Left lung (tissue), 14 donors: ENCODE results near the gene KLHL35. TPM values are rescaled to one million over a fixed set of nuclear protein-coding genes. Genes with fewer than 3 reads are reported as not detected.
A peak's percentile ranks its signal among the peaks of the same experiment; 100 is the strongest.

Experiments
- ATAC-seq: fragments of 200-7000 bp; cut with Tn5 transposase; one replicate; pipeline ENCODE4 v1.9.1; 2020; ENCODE audit warnings: moderate library complexity
- DNase-seq, 4 donors: peaks; one replicate each; pipeline ENCODE4 v3.0.0-alpha.2; 2013 to 2020
- H3K27ac ChIP-seq, 2 donors: fragments of 200-600 bp; sonication (generic) in 1 of 2; one replicate each; pipeline versions ENCODE4 v1.5.0 to v1.8.0; 2020 to 2021
- H3K27me3 ChIP-seq, 2 donors: fragments of 200-600 bp; sonication (generic) in 1 of 2; one replicate each; pipeline versions ENCODE4 v1.5.0 to v1.8.0; 2020 to 2021
- H3K36me3 ChIP-seq, 2 donors: fragments of 200-600 bp; sonication (generic) in 1 of 2; one replicate each; pipeline versions ENCODE4 v1.5.0 to v1.8.0; 2020 to 2021
- H3K4me1 ChIP-seq, 2 donors: fragments of 200-600 bp; one replicate each; pipeline ENCODE4 v1.8.0; 2021
- H3K4me3 ChIP-seq, 2 donors: fragments of 200-600 bp; sonication (generic) in 1 of 2; one replicate each; pipeline versions ENCODE4 v1.5.0 to v1.8.0; 2020 to 2021; ENCODE audit warnings: mild to moderate bottlenecking in 1 of 2
- H3K9me3 ChIP-seq, 2 donors: fragments of 200-600 bp; sonication (generic) in 1 of 2; one replicate each; pipeline versions ENCODE4 v1.5.0 to v1.8.0; 2020 to 2021
- CTCF ChIP-seq, 2 donors: fragments of 200-600 bp; sonication (generic) in 1 of 2; IDR thresholded peaks; one replicate each; pipeline versions ENCODE4 v1.5.0 to v1.8.0; 2021; ENCODE audit warnings: antibody characterized with exemption in 2 of 2
- intact Hi-C, 2 donors: fragments of 100-400 bp; cut with DNase I; formaldehyde crosslinking; loops; one replicate each; pipeline versions ENCODE4 v1.11.2 to v1.14.2; 2022
- long read RNA-seq, 12 donors: library from polyadenylated mRNA in 2 of 12; unstranded in 2 of 12; transcript quantifications; one replicate each; pipeline ENCODE4 v2.0.0 and lab custom pipeline, GENCODE V29; 2019 to 2026
- polyA plus RNA-seq, 6 donors: library from polyadenylated mRNA; unstranded; fragments of 120-200 nt; gene quantifications; one replicate each; pipeline ENCODE4 v1.2.1, GENCODE V29; 2013; ENCODE audit not compliant: insufficient read length in 6 of 6
- total RNA-seq, 2 donors: library from RNA; stranded (reverse); fragmentation: NEBNext Ultra II Directional; extraction: Animal tissue kit (Norgen Biotek cat#: 25700); gene quantifications; one replicate each; pipeline ENCODE4 v1.2.1, GENCODE V29; 2021
- donor health status: DM: no; HTN: yes; CAD: no.
- donor health status: DM: no; HTN: no; CAD: no.

Gene KLHL35
- total RNA-seq (1 to 10 TPM; 1.4 to 2.1 TPM), polyA plus RNA-seq (1 to 10 TPM; 1.1 to 2.0 (median 1.2) TPM)
- long read RNA-seq, donor 1: 0 reads
- long read RNA-seq, donor 2: 0 reads
- long read RNA-seq, donor 3, partial matches to known transcripts: 0 of 1 reads
- long read RNA-seq, donor 3, other reads (novel, unspliced or antisense): 0 of 1 reads
- long read RNA-seq, donor 4, transcript KLHL35-201 (6 exons, 1,500 nt): major isoform, 5 of 6 reads
- long read RNA-seq, donor 4, partial matches to known transcripts: 0 of 6 reads
- long read RNA-seq, donor 4, other reads (novel, unspliced or antisense): 1 of 6 reads
- long read RNA-seq, donor 5, partial matches to known transcripts: 0 of 2 reads
- long read RNA-seq, donor 5, other reads (novel, unspliced or antisense): 0 of 2 reads
- long read RNA-seq, donor 6: 0 reads
- long read RNA-seq, donor 7, partial matches to known transcripts: 0 of 1 reads
- long read RNA-seq, donor 7, other reads (novel, unspliced or antisense): 0 of 1 reads
- long read RNA-seq, donor 8: 0 reads
- long read RNA-seq, donor 9: 0 reads
- long read RNA-seq, donor 10, transcript KLHL35-201 (6 exons, 1,500 nt): major isoform, 6 of 7 reads
- long read RNA-seq, donor 10, partial matches to known transcripts: 1 of 7 reads
- long read RNA-seq, donor 10, other reads (novel, unspliced or antisense): 0 of 7 reads
- long read RNA-seq, donor 11, transcript KLHL35-201 (6 exons, 1,500 nt): major isoform, 6 of 12 reads
- long read RNA-seq, donor 11, transcript KLHL35-205 (1 exons, 2,497 nt): major isoform, 6 of 12 reads
- long read RNA-seq, donor 11, partial matches to known transcripts: 0 of 12 reads
- long read RNA-seq, donor 11, other reads (novel, unspliced or antisense): 0 of 12 reads
- long read RNA-seq, donor 12, partial matches to known transcripts: 0 of 1 reads
- long read RNA-seq, donor 12, other reads (novel, unspliced or antisense): 0 of 1 reads

GRCh38 chr11:75432911-75433321 is at the start of gene KLHL35:
Gene KLHL35, minus strand, starts transcription at chr11:75433203. Its CDS starts 2,574 bp downstream, at chr11:75430629.
- H3K36me3 ChIP-seq: peaks cover 0 to 7% of the 10 kb centered on the region in 2 donors
- DNase-seq (peak in 1 of 4 donors; percentile 62), ATAC-seq (no peak)
- H3K27ac ChIP-seq: no peak within 1 kb of the TSS
- peaks cover 11 to 56% of the 10 kb centered on the region in 2 donors for H3K27me3 ChIP-seq
- no peak for TF ChIP-seq CTCF (IDR thresholded peaks at IDR 0.05)
- H3K4me3 ChIP-seq: no peak within 1 kb of the TSS
- peaks cover 0 to 13% of the 10 kb centered on the region in 2 donors for H3K4me1 ChIP-seq
- intact Hi-C loops: no loop called here
- peaks cover 0 to 6% of the 10 kb centered on the region in 2 donors for H3K9me3 ChIP-seq

GRCh38 chr11:75481922-75482606 is 49.1 kb upstream of the KLHL35 start:
- DNase-seq (peak in 1 of 4 donors; percentile 43), ATAC-seq (no peak)
- intact Hi-C loops: no loop called here
- H3K27ac ChIP-seq: no peak overlapping the region
- no peak overlapping the region for H3K4me3 ChIP-seq
- H3K27me3 ChIP-seq: no peaks in the 10 kb centered on the region
- no peaks in the 10 kb centered on the region for H3K36me3 ChIP-seq
- H3K9me3 ChIP-seq: no peaks in the 10 kb centered on the region
- no peak for TF ChIP-seq CTCF (IDR thresholded peaks at IDR 0.05)
- no peaks in the 10 kb centered on the region for H3K4me1 ChIP-seq

GRCh38 chr11:75481223-75481921 is 48.4 kb upstream of the KLHL35 start:
- Histone ChIP-seq H3K9me3 (no peaks in the 10 kb centered on the region), H3K4me1 (peaks cover 0 to 4% of the 10 kb centered on the region in 2 donors), H3K27ac (no peak overlapping the region), H3K4me3 (no peak overlapping the region), H3K36me3 (no peaks in the 10 kb centered on the region), H3K27me3 (no peaks in the 10 kb centered on the region)
- no peak for TF ChIP-seq CTCF (IDR thresholded peaks at IDR 0.05)
- DNase-seq (peak in 1 of 4 donors; percentile 34), ATAC-seq (no peak)
- intact Hi-C loops: no loop called here

- no peak for TF ChIP-seq CTCF (IDR thresholded peaks at IDR 0.05)
- Histone ChIP-seq H3K27ac (no peak overlapping the region), H3K9me3 (no peaks in the 10 kb centered on the region), H3K36me3 (no peaks in the 10 kb centered on the region), H3K4me3 (no peak overlapping the region), H3K4me1 (peaks cover 9 to 13% of the 10 kb centered on the region in 2 donors), H3K27me3 (no peaks in the 10 kb centered on the region)
- intact Hi-C loops: no loop called here
- DNase-seq (peak in 1 of 4 donors; percentile 3), ATAC-seq (no peak)
Measured at GRCh38 chr11:75480185-75481175, 47.5 kb upstream of the KLHL35 start.
